T-helper 2 cell (primary cell): ENCODE data around the gene TASP1.

Source experiments
- DNase-seq, 5 experiments: peaks; one replicate each; pipeline versions ENCODE4 v3.0.0 to v3.0.0-alpha.2; 2012 to 2022

TASP1 gene

GRCh38 chr20:13567663-13568062 lies 71.1 kb downstream of the TASP1 start:
- DNase-seq: no peak

- no peak for DNase-seq
Observed at GRCh38 chr20:13563854-13564253, 74.9 kb downstream of the TASP1 start.

- no peak for DNase-seq
Observed at GRCh38 chr20:13554706-13555105, 84.0 kb downstream of the TASP1 start.

GRCh38 chr20:13554076-13554475 lies 84.7 kb downstream of the TASP1 start:
- DNase-seq: no peak

GRCh38 chr20:13552061-13552460 lies 86.7 kb downstream of the TASP1 start:
- DNase-seq: no peak

- DNase-seq: no peak
Observed at GRCh38 chr20:13549451-13549850, 89.3 kb downstream of the TASP1 start.

- peak; percentile 11 to 54 (median 38) for DNase-seq
Observed at GRCh38 chr20:13546497-13547131, 92.1 kb downstream of the TASP1 start.

- DNase-seq: no peak
Observed at GRCh38 chr20:13545790-13546189, 92.9 kb downstream of the TASP1 start.

GRCh38 chr20:13543783-13544182 lies 94.9 kb downstream of the TASP1 start:
- no peak for DNase-seq

- DNase-seq: no peak
Observed at GRCh38 chr20:13535627-13536026, 103.1 kb downstream of the TASP1 start.

- DNase-seq: no peak
Observed at GRCh38 chr20:13533946-13534345, 104.8 kb downstream of the TASP1 start.

GRCh38 chr20:13530146-13530545 lies 108.6 kb downstream of the TASP1 start:
- no peak for DNase-seq

- no peak for DNase-seq
Observed at GRCh38 chr20:13526551-13526950, 112.2 kb downstream of the TASP1 start.

GRCh38 chr20:13525225-13525940 lies 113.3 kb downstream of the TASP1 start:
- no peak for DNase-seq

- no peak for DNase-seq
Observed at GRCh38 chr20:13524339-13524738, 114.4 kb downstream of the TASP1 start.

GRCh38 chr20:13517831-13518230 lies 120.9 kb downstream of the TASP1 start:
- DNase-seq: no peak

- DNase-seq: no peak
Observed at GRCh38 chr20:13515796-13516558, 122.8 kb downstream of the TASP1 start.

- no peak for DNase-seq
Observed at GRCh38 chr20:13515291-13515690, 123.4 kb downstream of the TASP1 start.

GRCh38 chr20:13510837-13511488 lies 127.8 kb downstream of the TASP1 start:
- DNase-seq: no peak

- DNase-seq: no peak
Observed at GRCh38 chr20:13507646-13508045, 131.1 kb downstream of the TASP1 start.

GRCh38 chr20:13501500-13501899 lies 137.2 kb downstream of the TASP1 start:
- no peak for DNase-seq

GRCh38 chr20:13494019-13494418 lies 144.7 kb downstream of the TASP1 start:
- no peak for DNase-seq

- no peak for DNase-seq
Observed at GRCh38 chr20:13493143-13493542, 145.6 kb downstream of the TASP1 start.
